Neural cell (in vitro differentiated cells): ENCODE results near the gene RAPGEF4. TPM values are rescaled to one million over a fixed set of nuclear protein-coding genes. Genes with fewer than 3 reads are reported as not detected.

Source experiments
- H2AFZ ChIP-seq: fragments of 200-600, 300-800 bp; sonication (generic), shearing (Covaris generic); 2 replicates; pipeline ENCODE4 v1.6.0; 2014; ENCODE audit warnings: low read depth, mild to moderate bottlenecking, antibody characterized with exemption, low read length, moderate library complexity
- H3F3A ChIP-seq: fragments of 200-600 bp; shearing (Covaris generic); 2 replicates; pipeline ENCODE4 v1.6.1; 2016; ENCODE audit warnings: mild to moderate bottlenecking, moderate library complexity, mixed read lengths, antibody characterized with exemption, low read length; ENCODE audit not compliant: insufficient read depth, poor library complexity, severe bottlenecking
- H3K27ac ChIP-seq: fragments of 200-600, 300-800 bp; sonication (generic), shearing (Covaris generic); 2 replicates; pipeline ENCODE4 v1.5.1; 2014; ENCODE audit warnings: mild to moderate bottlenecking, low read length, moderate library complexity
- H3K27me3 ChIP-seq: fragments of 300-800, 200-600 bp; sonication (generic), shearing (Covaris generic); 2 replicates; pipeline ENCODE4 v1.6.0; 2014; ENCODE audit warnings: mild to moderate bottlenecking, low read depth, low read length, moderate library complexity; ENCODE audit not compliant: insufficient read depth
- H3K36me3 ChIP-seq: fragments of 300-800, 200-600 bp; sonication (generic), shearing (Covaris generic); 2 replicates; pipeline ENCODE4 v1.5.1; 2014; ENCODE audit warnings: mild to moderate bottlenecking, antibody characterized with exemption, low read length, moderate library complexity; ENCODE audit not compliant: insufficient read depth
- H3K4me2 ChIP-seq: fragments of 300-800, 200-600 bp; sonication (generic), shearing (Covaris generic); 2 replicates; pipeline ENCODE4 v1.6.0; 2014; ENCODE audit warnings: mild to moderate bottlenecking, low read length
- H3K4me3 ChIP-seq: fragments of 300-800, 200-600 bp; sonication (generic), shearing (Covaris generic); 2 replicates; pipeline ENCODE4 v1.5.1; 2014; ENCODE audit warnings: mild to moderate bottlenecking, low read length, moderate library complexity
- H3K79me2 ChIP-seq: fragments of 200-600 bp; shearing (Covaris generic); replicated peaks from 2 replicates; pipeline ENCODE4 v1.6.0; 2014; ENCODE audit warnings: mild to moderate bottlenecking, low read length, moderate library complexity; ENCODE audit not compliant: insufficient read depth
- H3K9ac ChIP-seq: fragments of 300-800, 200-600 bp; sonication (generic), shearing (Covaris generic); 2 replicates; pipeline ENCODE4 v1.6.1; 2016; ENCODE audit warnings: mild to moderate bottlenecking, low read length, mixed read lengths
- H3K9me2 ChIP-seq: fragments of 200-600 bp; shearing (Covaris generic); 2 replicates; pipeline ENCODE4 v1.6.1; 2016; ENCODE audit warnings: mild to moderate bottlenecking, low read length, mixed read lengths; ENCODE audit not compliant: insufficient read depth
- H3K9me3 ChIP-seq: fragments of 200-600, 300-800 bp; sonication (generic), shearing (Covaris generic); 2 replicates; pipeline ENCODE4 v1.6.1; 2016; ENCODE audit warnings: mild to moderate bottlenecking, mixed run types, low read length, moderate library complexity, mixed read lengths
- H4K20me1 ChIP-seq: fragments of 200-600 bp; shearing (Covaris generic); 2 replicates; pipeline ENCODE4 v1.6.1; 2016; ENCODE audit warnings: mild to moderate bottlenecking, mixed run types; ENCODE audit not compliant: insufficient read depth
- EP300 ChIP-seq: fragments of 450-650 bp; conservative IDR thresholded peaks from 2 replicates; pipeline ENCODE4 v1.6.1; 2014; ENCODE audit warnings: antibody characterized with exemption, mild to moderate bottlenecking, moderate library complexity; ENCODE audit not compliant: poor library complexity, severe bottlenecking
- EZH2 ChIP-seq: fragments of 200-600, 300-800 bp; shearing (Covaris generic), sonication (generic); IDR thresholded peaks from 2 replicates; pipeline ENCODE4 v1.6.1; 2014; ENCODE audit warnings: antibody characterized with exemption, low read length, borderline replicate concordance, mild to moderate bottlenecking; ENCODE audit not compliant: insufficient read depth, poor library complexity, severe bottlenecking
- MXI1 ChIP-seq: fragments of 450-650 bp; conservative IDR thresholded peaks from 2 replicates; pipeline ENCODE4 v1.6.1; 2014; ENCODE audit warnings: antibody characterized with exemption, mild to moderate bottlenecking; ENCODE audit not compliant: poor library complexity, severe bottlenecking
- POLR2AphosphoS5 ChIP-seq: IDR thresholded peaks from 2 replicates; pipeline ENCODE4 v1.6.1; 2012
- RAD21 ChIP-seq: fragments of 450-650 bp; conservative IDR thresholded peaks from 2 replicates; pipeline ENCODE4 v1.6.1; 2014; ENCODE audit warnings: antibody characterized with exemption, mild to moderate bottlenecking, moderate library complexity
- SMC3 ChIP-seq: fragments of 450-650 bp; conservative IDR thresholded peaks from 2 replicates; pipeline ENCODE4 v1.6.1; 2014; ENCODE audit warnings: antibody characterized with exemption, mild to moderate bottlenecking, moderate library complexity; ENCODE audit not compliant: poor library complexity
- TAF1 ChIP-seq: IDR thresholded peaks from 2 replicates; pipeline ENCODE4 v1.6.1; 2012; ENCODE audit warnings: low read depth
- polyA plus RNA-seq: library from polyadenylated mRNA; depleted of rRNA; stranded (reverse); fragments of >200 nt; gene quantifications from 2 replicates; pipeline ENCODE4 v1.2.3, GENCODE V29; 2014
- TF ChIP-seq, protein P1 (sequence below): IDR thresholded peaks from 2 replicates; pipeline ENCODE4 v1.6.1; 2012; ENCODE audit warnings: borderline replicate concordance
- TF ChIP-seq, protein P2 (sequence below): fragments of 450-650 bp; IDR thresholded peaks from 2 replicates; pipeline ENCODE4 v1.5.1; 2014; ENCODE audit warnings: antibody characterized with exemption, mild to moderate bottlenecking, moderate library complexity; ENCODE audit not compliant: poor library complexity, severe bottlenecking

The RAPGEF4 gene
- polyA plus RNA-seq, 1 donor from 2014 or later, result 10.4 TPM

DNA sequence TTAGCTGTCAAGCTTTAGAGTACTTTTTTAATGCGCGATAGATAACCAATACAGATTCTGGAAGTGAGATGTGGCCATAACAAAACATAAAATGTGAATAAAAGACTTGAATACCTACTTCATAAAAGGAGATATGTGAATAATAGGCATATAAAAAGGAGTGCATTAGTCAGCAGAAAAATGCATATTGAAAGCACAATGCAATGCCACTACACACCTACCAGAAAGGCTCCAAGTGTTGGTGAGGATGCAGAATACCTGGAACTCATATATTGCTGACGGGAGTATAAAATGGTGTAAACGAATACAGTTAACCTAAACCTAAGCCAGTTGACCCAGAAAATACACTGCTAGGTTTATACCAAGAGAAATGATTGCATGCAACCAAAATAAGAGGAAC is 10.9 kb upstream of the RAPGEF4 start:
- Histone ChIP-seq H3K27ac (no peak overlapping the region), H3F3A (no peaks in the 10 kb centered on the region), H3K9me2 (no peaks in the 10 kb centered on the region), H2AFZ (no peak overlapping the region), H3K36me3 (no peaks in the 10 kb centered on the region), H3K9ac (no peak overlapping the region), H3K4me3 (no peak overlapping the region), H3K79me2 (no peaks in the 10 kb centered on the region), H3K9me3 (no peaks in the 10 kb centered on the region), H4K20me1 (no peaks in the 10 kb centered on the region), H3K4me2 (no peak overlapping the region), H3K27me3 (no peaks in the 10 kb centered on the region)
- TF ChIP-seq TAF1 (no peak), EP300 (no peak), SMC3 (no peak), RAD21 (no peak), EZH2 (no peak), POLR2AphosphoS5 (no peak), MXI1 (no peak)
- TF ChIP-seq, protein P1, sequence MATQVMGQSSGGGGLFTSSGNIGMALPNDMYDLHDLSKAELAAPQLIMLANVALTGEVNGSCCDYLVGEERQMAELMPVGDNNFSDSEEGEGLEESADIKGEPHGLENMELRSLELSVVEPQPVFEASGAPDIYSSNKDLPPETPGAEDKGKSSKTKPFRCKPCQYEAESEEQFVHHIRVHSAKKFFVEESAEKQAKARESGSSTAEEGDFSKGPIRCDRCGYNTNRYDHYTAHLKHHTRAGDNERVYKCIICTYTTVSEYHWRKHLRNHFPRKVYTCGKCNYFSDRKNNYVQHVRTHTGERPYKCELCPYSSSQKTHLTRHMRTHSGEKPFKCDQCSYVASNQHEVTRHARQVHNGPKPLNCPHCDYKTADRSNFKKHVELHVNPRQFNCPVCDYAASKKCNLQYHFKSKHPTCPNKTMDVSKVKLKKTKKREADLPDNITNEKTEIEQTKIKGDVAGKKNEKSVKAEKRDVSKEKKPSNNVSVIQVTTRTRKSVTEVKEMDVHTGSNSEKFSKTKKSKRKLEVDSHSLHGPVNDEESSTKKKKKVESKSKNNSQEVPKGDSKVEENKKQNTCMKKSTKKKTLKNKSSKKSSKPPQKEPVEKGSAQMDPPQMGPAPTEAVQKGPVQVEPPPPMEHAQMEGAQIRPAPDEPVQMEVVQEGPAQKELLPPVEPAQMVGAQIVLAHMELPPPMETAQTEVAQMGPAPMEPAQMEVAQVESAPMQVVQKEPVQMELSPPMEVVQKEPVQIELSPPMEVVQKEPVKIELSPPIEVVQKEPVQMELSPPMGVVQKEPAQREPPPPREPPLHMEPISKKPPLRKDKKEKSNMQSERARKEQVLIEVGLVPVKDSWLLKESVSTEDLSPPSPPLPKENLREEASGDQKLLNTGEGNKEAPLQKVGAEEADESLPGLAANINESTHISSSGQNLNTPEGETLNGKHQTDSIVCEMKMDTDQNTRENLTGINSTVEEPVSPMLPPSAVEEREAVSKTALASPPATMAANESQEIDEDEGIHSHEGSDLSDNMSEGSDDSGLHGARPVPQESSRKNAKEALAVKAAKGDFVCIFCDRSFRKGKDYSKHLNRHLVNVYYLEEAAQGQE, result no peak
- TF ChIP-seq, protein P2, sequence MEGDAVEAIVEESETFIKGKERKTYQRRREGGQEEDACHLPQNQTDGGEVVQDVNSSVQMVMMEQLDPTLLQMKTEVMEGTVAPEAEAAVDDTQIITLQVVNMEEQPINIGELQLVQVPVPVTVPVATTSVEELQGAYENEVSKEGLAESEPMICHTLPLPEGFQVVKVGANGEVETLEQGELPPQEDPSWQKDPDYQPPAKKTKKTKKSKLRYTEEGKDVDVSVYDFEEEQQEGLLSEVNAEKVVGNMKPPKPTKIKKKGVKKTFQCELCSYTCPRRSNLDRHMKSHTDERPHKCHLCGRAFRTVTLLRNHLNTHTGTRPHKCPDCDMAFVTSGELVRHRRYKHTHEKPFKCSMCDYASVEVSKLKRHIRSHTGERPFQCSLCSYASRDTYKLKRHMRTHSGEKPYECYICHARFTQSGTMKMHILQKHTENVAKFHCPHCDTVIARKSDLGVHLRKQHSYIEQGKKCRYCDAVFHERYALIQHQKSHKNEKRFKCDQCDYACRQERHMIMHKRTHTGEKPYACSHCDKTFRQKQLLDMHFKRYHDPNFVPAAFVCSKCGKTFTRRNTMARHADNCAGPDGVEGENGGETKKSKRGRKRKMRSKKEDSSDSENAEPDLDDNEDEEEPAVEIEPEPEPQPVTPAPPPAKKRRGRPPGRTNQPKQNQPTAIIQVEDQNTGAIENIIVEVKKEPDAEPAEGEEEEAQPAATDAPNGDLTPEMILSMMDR, result no peak

DNA sequence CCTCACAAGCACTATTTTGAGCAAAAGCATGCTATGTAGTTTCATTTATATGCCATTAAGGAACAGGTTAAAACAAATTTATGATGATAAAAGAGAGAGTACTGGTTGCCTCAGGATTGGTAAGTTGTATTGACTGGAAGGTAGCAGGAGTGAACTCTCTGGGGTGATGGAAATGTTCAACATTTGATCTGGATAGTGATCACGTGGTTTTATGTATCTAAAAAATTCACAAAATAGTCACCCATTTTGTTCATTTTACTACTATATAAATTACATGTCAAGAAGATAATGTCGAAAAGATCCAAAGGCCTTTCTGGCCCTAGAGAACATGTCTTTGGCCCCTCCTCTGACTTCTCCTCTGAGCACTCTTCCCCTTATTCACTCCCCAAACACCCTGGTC is 10.4 kb upstream of the RAPGEF4 start:
- H2AFZ ChIP-seq, result no peak overlapping the region

More for the DNA sequence above, 10.4 kb upstream of the RAPGEF4 start:
- H3K4me3 ChIP-seq, result no peak overlapping the region
- no peaks in the 10 kb centered on the region for H4K20me1 ChIP-seq
- H3K4me2 ChIP-seq, result no peak overlapping the region
- TF ChIP-seq POLR2AphosphoS5 (no peak), TAF1 (no peak), EZH2 (no peak), EP300 (no peak), RAD21 (no peak), MXI1 (no peak), SMC3 (no peak)
- TF ChIP-seq, protein P2, result no peak
- TF ChIP-seq, protein P1, result no peak
- H3K27ac ChIP-seq, result no peak overlapping the region
- H3K79me2 ChIP-seq, result no peaks in the 10 kb centered on the region
- no peaks in the 10 kb centered on the region for H3K36me3 ChIP-seq
- no peaks in the 10 kb centered on the region for H3K27me3 ChIP-seq
- no peak overlapping the region for H3K9ac ChIP-seq
- H3F3A ChIP-seq, result no peaks in the 10 kb centered on the region
- H3K9me2 ChIP-seq, result no peaks in the 10 kb centered on the region
- H3K9me3 ChIP-seq, result no peaks in the 10 kb centered on the region
